HG02642 (cell line): ENCODE measurements around the gene LPP.

Experiments used
- ATAC-seq: cut with Tn5 transposase; IDR thresholded peaks from one replicate; pipeline ENCODE4 v1.9.1; 2021; ENCODE audit warnings: mild to moderate bottlenecking; ENCODE audit not compliant: unreplicated experiment, poor library complexity

The LPP gene

DNA sequence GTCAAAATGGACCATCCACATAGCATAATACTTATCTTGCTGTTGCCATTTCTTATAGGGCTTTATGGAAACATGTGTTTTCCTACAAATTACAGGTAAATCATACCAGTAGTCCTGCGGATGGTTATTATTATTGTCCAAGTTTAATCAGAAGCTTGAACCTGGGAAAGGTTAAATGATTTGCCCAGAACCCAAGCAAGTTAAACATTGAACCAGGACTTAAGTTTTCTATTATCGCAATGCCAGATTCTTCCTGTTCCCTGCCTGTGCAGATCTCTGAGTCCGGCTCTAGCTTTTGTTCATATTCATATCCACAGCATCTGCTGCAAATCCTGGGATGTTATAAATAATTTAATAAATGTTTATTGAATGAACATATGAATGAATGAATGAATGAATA, 12.5 kb downstream of the LPP start:
- no peak for ATAC-seq

DNA sequence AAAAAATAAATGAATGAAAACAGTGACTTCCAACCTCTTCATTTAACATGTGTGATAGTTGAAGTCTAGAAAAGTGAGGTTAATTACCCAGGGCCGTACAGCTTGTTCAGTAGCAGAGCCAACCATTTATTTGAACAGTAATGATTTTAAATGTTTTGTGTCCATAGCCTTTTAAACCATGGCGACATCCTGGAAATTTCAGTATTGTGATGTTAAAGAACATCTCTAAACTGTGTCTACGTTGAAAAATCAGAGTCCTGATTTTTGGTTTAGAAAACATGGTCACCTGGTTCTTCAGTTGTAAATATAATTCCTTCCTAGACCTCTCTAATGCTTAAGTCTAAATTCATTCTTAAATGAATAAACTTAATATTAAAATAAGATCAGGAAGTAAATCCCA, 14.2 kb downstream of the LPP start:
- no peak for ATAC-seq

DNA sequence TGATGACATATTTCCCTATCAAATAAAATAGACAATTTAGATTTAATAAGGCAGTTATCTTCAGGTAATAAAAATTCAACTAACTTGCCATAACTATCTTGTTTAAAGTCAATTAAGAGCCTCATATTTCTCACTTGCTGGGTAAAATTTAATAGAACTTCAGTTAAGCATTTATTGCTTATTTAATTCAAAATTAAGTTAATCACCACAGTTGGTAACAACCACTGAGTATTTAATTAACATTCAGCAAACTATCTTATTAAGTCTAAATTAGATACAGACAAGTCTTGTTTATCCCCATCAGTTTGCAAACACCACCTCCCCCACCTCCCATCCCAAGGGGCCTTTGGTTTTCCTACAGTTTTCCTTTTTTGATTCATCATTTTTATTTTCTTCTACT, 14.7 kb downstream of the LPP start:
- ATAC-seq, result no peak

DNA sequence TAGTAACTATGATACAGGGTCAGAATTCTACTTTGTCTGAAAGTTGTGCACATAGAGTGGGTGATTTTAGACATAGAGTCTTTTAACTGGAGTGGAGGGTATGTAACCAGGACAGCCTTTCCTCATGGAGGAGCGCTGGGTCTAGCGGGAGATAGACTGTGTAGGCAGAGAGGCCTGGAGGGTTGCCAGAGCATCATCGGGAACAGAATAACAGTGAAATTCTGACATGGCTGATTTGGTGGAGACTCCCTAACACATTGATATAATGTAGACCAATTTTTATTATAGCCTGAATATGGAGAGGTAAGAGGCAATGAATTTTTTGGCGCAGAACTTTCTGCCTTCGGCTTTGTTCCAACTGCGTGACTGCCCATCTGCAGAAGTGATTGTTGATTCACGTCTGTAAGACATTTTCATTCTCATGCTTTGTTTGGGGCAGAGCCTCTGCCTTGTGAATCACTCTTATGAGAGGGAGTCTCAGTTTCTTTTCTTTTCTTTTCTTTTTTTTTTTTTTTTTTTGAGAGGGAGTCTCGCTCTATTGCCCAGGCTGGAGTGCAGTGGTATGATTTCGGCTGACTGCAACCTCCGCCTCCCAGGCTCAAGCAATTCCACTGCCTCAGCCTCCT, 16.0 kb downstream of the LPP start:
- no peak for ATAC-seq

DNA sequence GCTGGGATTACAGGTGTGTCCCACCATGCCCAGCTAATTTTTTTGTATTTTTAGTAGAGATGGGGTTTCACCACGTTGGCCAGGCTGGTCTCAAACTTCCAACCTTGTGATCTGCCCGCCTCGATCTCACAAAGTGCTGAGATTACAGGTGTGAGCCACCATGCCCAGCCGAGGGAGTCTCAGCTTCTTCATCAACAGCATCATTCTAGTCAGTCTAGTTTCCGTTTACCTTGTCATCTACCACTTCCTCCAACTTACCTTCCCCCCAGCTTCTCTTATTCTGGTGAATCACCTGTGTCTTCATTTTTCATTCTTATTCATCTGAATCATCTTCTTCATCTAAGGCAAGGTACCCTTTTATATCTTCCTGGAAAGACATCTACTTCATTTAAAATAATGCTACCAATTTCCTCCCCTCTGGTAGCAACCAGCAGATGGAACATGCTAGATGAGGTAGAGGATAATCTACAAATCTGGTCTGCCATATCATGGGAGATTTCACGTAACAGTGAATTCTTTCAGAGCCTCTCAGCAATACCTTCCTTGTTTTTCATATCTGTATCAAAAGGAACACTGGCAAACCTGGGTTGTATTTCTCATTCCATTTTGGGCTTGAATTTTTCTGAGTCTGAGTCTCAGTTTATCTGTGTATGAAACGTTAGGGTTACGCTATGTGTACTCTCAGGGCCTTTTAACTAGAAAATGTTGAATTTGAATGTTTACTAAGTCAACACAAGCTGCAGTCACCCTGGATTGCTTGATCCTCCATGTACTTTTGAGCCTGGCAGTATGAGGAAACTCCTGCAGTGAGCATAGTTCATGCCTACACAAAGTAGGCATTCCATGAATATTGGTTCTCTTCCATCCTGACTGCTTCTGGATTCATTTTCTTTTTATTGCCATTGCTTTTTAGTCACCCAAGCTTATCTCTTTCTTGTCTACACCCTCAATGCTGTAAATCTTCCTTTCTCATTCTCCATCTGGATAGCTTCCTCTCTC, 16.8 kb downstream of the LPP start:
- no peak for ATAC-seq

DNA sequence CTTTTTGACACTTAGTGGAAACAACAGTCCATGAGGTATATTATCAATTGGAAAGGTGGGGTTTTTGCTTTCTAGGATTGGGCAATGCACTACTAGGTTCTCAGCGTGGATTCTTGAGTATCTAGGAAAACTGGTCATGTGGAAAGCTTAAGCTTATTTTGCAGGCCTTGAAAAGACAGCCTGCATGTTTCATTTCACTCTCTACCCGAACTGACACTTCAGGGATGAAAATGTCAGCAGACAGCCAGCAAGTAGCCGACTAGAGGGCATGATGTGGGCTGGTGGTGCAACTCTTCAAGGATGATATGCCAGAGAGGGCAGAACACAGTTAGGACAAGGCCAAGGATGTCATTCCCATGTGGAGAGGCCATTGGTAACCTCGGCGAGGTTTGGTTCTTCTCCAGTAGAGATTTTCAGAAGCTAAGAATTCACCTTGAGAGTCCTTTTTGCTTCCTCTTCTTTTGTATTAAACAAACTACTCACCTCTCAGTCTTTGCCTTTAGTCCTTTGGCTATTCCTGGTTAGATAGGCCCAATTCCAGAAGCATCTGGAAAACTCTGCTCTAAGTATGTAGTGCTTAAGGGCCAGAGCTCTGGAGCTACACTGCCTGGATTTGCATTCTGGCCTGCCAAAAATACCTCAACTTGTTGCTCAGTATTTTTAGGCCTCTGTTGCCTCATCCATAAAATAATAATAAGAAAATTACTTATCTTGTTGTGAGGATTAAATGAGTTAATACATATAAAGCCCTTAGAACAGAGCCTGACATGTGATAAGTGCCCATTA, 17.9 kb downstream of the LPP start:
- ATAC-seq, result no peak

DNA sequence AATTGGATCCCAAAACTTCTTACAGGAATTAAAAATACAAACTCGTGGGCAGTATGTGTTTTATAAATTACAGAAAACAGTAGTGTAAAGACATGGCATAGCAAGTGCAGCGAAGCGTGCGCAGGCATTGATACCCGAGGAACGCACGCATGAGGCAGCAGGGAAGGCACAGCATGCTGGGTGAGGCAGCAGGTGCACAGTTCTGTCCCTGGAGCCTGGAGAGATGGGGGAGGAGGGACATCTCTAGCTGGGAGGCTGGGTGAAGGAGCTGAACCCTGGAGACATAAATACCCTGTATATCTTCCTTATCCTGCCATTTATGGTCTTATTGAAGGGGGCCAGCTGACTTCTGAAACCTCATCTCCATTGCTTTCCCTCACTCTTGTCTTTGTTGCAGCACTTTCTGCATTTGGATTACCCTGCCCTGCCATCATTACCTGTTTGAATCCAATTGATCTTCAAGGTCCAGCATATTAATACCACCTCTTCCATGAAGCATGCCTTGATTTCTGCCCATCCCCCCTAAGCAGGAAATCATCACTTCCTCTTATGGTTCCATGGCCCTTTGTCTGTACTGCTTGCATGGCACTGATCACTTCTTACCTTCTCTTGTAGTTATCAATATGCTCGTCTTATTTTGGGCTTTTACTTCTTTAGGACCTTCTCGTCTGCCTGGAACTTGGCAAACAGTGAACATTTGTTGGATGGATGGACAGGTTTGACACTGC, 20.5 kb downstream of the LPP start:
- no peak for ATAC-seq

DNA sequence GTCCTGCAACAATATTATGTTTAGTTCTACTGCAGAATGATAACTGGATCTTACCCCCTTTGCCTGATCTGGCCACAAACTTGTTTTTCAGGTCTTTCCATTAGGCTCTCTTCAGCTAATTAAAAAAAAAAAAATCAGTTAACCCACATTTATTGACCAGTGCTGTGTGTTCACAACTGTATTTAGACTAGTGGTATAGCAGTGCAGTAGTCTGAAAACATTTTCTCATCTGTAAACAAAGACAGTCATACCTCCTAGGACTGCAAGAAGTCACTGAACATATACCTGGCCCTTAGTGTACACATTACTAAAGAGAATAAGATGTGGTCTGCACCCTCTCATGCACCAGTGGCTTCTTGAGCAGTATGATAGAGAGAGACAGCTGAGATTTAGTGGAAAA, 22.5 kb downstream of the LPP start:
- ATAC-seq, result no peak

DNA sequence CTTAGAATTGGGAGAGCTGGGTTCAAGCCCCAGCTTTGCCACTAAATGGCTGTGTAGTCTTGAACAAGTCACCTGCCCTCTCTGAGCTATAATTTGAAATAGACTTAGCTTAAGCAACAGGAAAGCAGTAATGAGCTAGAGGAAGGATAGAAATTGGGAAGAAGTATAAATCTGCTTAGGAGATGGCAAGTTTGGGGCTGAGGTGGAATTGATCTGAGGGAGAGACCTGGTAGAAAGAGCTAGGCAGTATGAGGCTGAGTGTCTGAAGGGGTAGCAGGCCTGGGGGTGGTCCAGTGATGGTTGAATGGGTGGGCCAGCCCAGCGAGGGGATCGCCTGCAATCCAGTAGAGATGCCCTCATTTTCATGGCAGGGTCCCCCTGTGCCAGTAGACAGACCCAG, 22.9 kb downstream of the LPP start:
- ATAC-seq, result no peak

DNA sequence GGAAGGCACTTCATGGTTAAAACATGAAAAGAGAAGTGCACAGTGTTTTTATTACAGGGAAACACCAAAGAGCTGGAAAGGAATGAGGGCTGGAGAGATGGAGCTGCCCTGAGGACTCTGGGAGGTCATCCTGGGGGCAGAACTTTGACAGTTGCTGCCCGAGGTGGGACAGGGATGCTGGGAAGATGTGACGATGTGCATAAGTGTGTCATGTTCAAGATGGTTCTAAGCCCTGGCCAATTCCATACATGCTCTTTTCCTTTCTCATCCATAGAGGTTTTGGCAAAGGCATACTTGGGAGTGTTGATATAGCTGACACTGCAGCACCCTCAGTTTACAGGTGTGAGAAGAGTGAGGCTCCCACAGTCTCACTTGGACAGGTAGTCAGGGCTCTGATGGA, 23.8 kb downstream of the LPP start:
- no peak for ATAC-seq

DNA sequence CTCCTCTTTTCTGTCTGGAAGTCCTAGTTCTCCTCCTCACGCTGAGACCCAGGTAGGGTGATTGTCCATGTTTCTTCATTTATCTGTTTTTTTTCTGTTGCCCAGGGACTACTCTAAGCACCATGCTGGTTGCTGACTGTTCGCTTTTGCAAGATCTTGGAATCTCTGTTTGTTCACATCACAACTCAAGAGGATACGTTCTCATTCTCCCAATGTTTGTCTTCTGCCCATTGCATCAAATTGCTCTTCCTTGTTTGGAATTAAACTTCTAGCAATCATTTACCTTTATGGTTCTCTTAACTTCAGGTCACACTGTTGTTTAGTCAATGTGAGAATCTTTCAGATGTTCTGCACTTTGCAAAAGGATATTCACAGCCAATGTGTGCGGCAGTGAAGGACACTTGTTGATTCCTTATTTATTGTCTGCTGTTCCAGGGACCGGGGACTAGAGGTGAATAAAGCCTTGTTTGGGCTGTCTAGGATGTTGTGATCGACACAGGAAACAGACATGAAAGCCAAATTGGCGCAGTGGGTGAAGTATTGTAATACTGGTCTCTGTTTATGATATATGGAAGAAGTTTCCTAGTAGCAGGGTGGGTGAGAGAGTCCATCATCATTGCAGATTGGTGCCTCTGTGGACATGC, 24.5 kb downstream of the LPP start:
- no peak for ATAC-seq

DNA sequence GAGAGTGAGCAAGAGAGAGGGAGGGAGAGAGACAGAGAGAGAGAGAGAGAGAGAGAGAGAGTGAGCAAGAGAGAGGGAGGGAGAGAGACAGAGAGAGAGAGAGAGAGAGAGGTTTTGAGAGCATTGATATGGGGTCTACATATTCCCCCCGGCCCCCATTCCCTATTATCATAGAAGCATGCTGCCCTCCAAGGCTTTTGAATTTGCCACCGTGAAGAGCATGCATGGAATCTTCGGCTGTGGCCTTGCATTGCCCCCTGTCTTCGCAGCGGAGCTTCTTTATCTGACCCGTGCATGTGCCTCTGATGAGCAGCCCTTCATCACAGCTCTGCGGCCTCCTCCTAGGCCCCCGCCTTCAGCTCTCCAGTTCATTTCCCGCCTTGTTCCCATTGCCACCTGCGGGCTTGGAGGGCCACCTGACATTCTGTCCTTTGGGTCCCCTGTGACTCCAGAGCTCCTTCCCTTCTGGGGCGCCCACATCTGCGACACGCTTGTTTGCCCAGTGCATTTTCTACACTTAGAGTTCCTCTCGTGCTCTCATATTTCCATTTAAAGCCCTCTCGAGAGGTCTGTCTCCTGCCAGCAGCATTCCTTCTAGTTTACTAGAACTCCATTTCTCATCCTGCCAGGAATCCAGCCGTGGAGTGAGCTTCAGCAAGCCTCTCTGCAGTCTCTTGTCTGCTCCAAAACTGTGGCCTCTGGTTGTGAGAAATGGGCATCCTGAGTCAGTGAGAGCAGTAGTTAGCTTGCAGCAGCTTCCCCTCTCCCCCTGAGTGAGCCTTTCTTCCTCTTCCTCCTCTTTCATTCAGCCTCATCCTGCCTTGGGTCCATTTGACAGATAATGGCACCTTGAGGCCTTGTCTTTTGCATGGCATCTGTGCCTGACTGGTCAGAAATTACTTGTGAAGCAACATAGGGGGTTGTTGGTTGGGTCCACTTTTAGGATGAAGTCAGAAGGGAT, 25.3 kb downstream of the LPP start:
- no peak for ATAC-seq

DNA sequence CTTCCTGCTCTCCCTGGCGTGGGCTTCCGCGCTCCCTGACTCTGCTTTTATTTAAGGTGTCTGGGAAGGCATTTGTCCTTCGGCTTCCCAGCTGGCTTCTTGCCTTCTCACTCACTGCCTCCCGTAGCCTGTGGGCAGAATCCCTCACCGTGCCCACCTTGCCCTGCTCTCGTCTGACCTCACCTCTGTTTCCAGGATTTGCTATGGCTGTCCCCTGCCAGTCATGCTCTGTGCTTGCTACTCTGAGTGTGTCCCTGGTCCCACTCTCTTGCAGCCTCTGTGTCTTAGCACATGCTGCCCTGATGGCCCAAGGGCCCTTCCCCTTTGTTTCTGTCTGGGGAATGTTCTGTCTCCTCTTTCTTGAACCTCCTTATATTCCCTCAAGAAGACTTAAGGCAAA, 26.2 kb downstream of the LPP start:
- no peak for ATAC-seq

DNA sequence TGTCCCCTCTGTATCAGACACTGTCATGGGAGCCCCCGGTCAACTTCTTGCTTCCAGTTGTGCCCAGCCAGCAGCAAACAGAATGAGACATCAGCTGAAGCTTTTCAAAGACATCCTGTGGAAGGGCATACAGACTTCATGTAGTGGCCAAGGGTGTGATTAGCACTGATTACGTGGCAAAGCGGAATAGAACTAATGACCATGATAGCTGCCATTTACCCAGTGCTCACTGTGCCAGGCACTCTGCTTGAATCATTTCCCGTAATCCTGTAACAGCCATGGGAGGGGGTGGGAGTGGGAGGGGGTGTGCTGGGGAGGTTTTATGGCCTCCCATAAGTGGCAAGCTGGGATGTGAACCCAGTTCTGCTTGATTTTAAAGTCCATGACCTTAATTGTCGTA, 29.5 kb downstream of the LPP start:
- ATAC-seq, result no peak

DNA sequence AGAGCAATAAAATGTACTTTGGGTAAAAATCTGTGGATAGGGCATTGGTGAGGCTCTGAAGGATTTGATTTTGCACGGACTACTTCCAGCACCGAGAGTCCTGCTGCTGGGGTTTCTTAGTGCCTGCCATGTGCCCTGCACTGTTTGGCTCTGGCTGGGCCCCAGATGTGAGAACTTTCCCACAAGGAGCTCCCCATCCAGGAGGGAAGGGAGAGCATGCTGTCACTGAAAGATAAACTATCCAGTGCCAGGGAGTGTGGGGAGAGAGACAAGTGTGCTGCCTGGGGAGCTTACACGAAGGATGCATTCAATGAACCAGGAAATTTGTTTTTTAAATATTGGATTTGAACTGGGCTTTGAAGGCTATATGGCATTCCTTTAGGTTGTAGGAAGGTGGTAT, 30.2 kb downstream of the LPP start:
- no peak for ATAC-seq

DNA sequence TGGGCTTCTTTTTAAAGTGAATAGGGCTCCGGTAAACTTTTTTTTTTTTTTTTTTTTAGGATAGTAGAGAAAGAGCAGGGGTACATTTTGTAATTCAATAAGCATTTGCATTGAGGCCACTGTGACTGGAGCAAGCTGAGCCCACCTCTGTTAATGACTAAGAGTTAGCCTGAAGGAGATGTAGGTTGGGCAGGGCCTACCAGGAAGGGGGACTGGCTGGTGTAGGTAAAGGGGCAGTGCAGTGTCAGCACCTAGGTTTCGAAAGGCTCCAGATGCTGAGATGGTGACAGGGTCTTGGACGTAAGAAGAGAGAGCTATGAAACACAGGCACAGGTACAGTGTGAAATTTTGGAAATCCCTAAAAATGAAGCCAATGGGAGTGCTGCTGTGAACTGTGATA, 30.7 kb downstream of the LPP start:
- no peak for ATAC-seq

DNA sequence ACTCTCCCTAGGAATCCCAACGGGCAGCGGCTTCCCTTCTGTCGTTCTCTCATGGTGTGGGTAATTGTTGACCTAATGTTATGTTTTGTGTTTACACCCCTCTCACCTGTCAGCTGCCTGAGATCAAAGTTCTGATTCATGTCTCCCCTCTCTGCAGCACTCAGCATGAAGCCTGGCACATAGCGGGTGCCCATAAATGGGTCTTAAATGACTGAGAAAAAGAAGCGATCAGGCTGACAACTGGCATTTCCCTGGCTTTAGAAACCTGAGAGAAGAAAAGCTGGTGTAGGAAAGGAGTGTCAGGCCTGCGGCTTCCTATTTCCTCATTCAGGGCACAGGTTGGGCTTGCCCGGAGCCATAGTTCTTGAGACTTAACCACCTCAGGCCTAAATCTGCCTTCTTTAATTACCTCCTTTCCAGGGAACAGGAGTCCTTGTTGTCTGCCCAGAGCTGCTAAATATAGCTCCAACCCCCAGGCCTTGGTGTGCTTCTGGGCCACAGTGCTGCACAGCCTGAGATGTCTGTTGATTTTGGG, 31.8 kb downstream of the LPP start:
- no peak for ATAC-seq

DNA sequence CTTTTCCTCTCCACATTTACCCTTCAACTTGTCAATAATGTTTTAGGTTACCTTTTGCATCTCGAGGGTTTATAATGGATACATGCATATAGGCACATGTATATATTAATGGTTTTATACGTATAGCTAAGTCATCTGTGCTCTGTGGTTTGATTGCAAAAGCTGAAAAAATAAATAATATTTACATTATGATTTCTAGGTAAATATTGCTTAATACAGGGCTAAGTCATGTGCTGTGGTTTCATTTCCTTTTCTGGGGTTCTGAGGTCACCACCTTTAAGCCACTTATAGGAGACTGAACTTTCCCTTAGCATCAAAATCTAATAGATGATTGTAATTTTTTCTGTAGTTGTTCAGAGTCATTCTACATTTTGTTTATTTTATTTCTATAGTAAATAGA, 33.1 kb downstream of the LPP start:
- ATAC-seq, result no peak

DNA sequence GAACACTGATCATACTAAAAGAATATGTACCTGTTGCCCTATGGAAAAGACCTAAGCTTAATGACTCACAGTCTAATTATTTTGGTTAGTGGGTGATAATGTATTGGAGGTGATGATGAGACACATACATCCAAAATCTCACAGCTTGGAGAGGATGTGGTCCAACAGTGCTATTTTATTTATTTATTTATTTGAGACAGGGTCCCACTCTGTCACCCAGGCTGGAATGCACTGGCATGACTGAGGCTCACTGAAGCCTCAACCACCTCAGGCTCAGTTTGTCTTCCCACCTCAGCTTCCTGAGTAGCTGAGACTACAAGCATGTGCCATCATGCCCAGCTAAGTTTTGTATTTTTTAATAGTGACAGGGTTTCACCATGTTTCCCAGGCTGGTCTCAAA, 35.0 kb downstream of the LPP start:
- no peak for ATAC-seq
